GM18519 (cell line): Measurements from ENCODE around the gene OPCML.

Experiments used
- ATAC-seq: cut with Tn5 transposase; IDR thresholded peaks from one replicate; pipeline ENCODE4 v1.9.1; 2021; ENCODE audit warnings: mild to moderate bottlenecking, moderate library complexity; ENCODE audit not compliant: unreplicated experiment, low FRiP score

OPCML gene

DNA sequence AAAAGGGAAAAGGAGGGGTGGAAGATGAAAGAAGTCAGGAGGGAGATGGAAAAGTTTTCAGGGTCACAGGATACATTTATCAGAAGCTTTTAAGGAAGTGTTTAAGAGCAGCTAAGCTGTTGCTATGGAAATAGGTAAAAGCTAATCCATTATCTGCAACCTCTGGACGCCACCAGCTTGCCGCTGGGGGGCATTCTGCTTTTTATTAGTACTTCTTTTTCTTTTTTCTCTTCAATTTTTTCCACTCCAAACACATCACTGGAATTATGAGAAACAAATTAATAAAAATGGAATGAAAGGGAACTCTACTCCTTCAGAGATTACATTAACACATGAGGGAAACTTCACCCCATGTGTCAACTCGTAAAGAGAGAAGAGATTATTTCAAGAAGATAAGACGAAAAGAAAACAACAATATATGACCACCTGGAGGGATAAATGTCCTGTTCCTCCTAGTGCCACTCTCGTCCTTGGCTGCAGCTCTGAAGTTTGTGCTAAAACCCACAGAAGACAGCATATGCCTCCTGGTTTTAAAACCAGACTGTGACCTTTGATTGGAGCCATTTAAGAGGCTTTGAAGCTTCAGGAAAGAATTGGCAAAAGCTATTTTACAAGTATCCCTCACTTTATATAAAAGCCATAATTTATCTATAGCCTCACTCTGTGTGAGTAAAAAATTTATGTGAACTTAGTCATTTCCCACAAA, 972.8 kb downstream of the OPCML start:
- ATAC-seq = no peak

DNA sequence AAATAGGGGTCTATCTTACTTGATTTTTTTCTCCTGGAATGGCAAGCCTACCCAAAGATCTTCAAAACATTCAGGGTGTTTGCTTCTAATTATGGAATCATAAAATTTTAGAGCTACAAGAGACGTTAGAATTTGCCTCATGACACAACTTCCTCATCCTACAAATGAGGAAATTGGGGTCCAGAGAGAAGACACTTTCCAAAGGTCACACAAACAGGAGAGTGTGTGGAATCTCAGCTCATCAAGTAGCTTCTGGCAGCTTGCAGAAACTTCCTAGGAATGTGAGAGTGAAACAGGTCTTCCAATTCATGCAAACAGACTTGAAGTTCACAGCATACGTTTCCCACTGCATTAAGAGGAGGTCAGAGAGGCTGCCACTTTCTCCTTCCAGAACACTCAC, 976.0 kb downstream of the OPCML start:
- no peak for ATAC-seq

DNA sequence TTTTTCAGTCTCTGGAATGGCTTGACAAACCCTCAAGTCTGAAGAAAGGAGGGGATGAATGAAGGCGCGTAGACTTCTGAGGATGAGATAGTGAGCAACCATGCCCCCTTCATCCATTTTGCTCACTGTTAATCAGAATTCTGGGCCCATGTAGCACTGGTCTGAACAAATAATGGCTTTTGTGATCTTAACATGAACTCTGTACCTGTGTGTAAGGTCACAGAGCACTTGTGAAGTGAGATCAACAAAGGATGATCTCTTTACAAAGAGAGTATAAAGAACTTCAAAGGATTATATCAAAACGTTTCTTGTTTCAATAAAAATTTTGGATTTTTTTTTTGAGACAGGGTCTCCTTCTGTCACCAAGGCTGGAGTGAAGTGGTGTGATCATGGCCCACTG, 976.7 kb downstream of the OPCML start:
- ATAC-seq = no peak

DNA sequence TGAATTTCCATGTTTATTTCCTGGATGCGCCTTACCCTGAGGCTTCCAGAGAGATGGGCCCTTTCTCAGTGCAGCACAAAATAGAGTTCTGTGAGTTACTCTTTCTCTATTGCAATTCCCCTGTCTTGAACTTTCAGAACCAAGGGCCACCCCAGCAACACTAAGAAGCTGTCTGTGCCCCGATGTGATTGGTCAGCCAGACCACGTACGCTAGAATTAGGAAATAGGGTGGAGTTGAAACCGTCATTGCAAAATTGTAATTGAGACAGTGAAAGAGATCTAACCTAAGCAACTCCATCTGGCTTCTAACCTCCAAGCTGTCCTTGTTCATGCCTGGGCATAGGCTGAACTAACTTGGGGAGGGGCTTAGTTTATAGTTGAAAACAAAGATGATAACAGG, 981.3 kb downstream of the OPCML start:
- no peak for ATAC-seq

DNA sequence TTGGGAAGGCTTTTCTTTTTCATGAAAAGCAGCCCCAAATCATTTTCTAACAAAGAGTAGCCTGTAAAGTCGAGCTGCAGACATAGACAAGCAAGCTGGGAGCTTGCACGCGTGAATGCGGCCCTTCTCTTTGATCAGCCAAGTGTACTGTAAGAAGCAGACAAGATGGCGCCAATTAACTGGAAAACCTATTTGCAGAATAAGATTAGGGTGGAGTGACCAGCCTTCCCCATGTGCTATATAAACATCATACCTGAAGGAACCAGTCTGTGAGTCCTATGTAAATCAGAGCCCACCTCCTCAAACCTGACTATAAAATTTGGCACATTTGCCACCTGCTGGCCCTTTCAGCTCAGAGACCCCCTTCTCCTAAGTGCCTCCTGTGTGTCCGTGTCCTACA, 982.7 kb downstream of the OPCML start:
- no peak for ATAC-seq

DNA sequence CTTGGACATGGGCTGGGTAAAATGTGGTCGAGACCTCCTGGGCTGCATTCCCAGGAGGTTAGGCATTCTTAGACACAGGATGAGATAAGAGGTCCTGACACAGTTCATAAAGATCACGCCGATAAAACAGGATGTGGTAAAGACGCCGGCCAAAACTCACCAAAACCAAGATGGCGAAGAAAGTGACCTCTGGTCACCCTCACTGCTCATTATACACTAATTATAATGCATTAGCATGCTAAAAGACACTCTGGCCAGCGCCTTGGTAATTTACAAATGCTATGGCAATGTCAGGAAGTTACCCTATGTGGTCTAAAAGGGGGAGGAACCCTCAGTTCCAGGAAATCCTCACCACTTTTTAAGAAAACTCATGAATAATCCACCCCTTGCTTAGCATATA, 983.3 kb downstream of the OPCML start:
- no peak for ATAC-seq

DNA sequence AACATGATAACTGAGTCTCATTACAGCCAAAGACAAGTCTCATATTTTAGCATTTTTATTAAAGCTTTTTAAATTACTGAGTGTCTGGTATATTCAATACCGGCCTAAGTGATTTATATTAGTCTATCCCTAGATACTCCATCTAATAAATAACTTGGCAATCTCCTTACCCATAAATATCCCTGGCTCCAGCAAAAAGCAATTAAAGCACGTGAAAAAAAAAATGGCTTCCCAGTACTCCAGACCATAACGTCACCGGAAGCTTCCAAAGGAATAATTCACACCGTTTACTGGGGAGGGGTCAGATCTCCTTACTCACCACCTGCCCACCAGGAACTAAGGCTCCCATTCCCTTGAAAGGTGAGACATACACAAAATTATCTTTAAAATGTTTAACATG, 988.3 kb downstream of the OPCML start:
- no peak for ATAC-seq

DNA sequence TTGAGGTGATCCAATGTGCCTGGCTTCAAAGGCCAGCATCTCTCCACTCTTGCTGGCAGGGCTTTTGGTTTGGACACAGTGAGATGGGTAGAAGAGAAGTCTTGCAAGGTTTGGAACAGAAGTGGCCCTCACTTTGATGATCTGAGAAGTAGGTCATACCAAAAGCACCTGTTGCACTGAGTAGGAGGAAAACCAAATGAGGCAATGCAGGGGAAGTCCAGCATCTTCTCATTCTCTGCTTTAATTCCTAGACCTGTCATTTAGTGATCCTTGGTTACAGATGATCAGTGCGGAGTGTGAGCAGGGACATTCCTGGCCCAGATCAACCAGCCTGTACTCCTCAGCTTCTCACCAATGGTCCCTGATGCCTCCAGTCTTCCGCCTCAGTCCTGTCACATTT, 990.5 kb downstream of the OPCML start:
- no peak for ATAC-seq

DNA sequence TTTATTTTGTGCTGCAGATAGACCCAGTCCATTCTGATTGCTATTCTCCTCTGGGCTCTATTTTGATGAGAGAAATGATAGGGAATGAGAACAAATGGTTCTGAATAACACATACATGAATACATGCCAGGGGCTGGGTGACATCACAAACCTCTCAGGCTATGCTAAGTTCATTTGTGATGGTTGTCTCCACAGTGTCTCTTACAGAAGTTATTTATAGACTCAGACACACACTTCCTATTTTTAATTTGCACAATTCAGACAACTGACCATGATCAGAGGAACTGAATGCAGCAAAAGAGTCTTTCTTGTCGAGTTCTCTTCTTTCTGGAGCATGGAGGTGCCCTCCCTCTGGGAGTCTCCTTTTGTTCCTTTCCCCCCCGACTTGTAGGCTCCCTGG, 991.7 kb downstream of the OPCML start:
- ATAC-seq = no peak

DNA sequence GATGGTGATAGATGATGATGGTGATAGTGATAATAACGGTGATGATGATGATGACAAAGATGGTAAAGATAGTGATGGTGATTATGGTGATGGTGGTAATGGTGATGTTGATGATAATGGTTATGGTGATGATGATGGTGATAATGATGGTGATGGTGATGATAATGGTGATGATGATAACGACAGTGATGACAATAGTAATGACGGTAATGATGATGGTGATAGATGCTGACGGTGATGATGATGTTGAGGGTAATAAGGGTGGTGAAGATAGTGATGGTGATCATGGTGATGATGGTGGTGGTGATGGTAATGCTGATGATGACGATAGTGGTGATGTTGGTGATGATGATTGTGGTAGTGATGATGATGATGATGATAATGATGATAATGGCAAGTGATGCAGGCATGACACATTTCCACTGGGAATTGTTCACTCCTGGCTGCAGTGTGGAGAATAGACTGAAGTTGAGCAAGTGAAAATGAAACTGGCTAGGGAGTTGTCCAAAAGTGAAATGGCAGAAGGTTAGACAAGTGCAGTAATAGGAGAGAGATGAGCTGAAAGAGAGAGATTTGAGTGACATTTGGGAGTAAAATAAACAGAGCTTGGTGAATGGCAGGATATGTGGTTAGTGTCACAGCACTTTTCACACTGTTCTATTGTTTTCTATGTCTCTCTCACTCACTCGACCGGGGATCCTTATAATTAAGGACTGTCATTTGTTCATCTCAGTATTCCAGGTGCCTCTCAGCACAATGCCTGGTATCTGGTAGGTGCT, 992.5 kb downstream of the OPCML start:
- ATAC-seq = no peak

DNA sequence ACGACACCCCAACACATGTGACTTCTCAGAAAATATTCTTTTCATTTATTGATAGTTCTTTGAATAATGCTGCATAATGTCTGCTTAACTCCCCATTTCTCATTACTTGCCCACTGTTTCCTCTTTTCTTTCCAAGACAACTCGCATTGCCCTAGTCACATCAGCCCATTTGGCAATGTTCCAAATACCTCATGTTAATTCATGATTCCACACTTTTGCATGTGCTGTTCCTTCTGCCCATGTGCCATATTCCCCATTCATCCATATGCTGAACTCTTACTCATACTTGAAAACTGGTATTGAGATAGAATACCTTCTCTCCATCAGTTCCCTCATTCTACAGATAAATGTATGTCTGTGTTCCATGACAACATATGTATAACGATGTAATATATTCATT, 993.7 kb downstream of the OPCML start:
- ATAC-seq = no peak

DNA sequence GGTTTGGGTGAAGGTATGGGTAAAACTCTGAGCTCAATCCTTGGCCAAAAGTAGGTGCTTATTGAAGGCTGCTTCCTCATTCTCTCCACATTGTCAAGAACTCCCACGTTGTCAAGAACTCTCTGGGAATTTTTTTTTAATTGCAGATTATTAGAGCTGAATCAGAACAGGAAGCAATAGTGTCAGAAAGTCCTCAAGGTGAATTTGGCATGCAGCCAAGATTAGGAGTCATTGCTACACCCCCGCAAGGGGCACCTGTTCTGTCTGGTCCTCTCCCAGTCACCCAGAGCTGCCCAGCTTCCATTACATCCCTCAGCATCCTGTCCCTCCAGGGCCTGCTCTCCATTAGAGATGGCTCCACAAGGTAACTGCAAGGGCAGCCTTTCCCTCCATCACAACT, 996.5 kb downstream of the OPCML start:
- ATAC-seq = no peak

DNA sequence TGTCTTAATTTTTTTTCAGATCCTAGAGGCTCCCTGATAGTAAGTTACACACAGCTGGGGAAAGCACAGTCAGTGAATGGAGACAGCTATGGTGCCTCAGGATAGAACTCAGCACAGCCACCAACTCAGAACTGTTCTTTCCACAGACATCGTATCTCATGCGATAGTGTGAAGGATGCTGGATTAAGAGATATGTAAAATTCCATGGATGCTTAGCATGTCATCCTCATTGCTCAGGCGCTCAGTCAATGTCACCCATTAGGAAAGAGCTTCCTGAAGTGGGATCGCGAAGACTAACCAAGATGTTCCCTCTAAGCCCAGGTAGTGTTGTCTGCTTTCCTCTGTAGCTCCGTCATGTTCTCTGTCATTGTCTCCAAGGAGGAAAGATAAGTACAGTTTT, 1000.4 kb downstream of the OPCML start:
- no peak for ATAC-seq

DNA sequence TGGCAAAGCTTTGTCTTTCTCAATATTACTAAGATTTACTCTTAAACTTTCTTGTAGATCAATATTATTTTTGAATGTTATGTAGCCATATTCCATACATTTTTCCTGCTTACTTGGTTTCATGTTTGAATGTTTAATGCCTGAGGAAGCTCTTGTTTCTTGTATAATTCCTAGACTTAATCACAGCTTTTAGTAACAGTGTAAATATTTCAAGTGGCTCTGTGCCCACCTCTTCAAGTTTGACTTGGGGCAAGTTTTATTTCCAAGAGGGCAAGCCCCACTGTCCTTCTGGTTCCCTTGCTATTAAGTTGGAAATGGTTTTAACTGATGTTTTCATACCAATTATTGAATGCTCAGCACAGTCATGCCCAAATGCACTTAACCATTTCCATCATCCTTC, 1004.1 kb downstream of the OPCML start:
- no peak for ATAC-seq

DNA sequence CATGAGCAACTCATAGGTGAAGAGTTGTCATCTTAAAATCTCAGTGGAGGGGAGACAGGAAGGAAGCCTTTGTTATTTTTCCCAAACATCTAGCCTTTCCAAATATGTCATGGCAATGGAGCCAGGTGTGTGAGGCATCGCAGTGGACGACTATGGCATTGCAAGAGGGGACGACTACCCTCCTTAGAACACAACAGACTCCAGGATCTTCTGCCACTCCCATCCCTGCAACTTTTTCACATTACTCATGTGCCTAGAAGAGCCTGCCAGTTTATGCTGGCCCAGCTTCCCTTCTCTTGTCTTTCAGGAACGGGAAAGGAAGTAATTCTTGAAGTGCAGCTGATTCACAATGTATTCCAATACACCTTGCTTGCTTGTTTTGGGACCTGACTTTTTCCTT, 1008.4 kb downstream of the OPCML start:
- no peak for ATAC-seq

DNA sequence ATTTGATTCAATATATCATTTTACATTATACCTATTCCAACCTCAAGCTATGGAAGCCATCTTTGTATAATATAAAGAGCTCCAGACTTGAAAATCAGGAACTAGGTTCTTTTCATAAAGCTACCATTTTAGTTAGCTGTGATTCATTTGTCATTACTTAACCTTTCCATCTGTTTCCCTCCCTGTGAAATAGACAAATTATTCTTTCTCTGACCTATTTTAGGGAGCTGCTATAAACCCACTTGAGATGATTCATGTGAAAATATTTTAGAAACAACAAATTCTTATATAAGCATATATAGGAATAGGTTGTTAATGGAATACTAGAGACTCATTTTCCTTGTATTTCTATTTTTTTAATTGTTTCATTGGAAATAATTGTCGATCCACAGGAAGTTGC, 1012.1 kb downstream of the OPCML start:
- no peak for ATAC-seq

DNA sequence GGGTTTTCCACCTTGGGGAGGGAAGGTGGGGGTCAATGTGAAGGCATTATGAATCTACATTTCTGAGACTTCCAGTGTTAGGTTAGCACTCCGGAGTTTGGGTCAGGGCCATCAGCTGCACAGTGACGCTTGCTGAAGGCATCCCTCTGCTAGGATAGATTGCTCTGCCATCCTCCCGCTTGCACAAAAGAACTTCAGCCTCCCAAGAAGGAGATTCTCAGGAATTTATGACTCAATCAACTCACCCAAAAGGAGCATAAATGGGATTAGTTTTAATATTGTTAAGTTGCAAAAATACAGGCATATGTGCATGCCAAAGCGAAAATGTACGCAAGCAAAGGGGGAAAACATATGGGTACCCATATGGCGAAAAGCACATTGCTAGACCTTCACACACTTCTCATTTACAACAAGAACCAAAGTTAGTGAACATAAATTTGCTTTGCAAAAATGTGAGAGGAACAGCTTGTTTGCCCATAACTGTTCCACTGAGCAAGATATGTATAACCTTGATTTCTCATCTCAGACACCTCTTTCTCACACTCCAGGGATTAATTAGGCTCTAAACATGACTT, 1013.0 kb downstream of the OPCML start:
- no peak for ATAC-seq

DNA sequence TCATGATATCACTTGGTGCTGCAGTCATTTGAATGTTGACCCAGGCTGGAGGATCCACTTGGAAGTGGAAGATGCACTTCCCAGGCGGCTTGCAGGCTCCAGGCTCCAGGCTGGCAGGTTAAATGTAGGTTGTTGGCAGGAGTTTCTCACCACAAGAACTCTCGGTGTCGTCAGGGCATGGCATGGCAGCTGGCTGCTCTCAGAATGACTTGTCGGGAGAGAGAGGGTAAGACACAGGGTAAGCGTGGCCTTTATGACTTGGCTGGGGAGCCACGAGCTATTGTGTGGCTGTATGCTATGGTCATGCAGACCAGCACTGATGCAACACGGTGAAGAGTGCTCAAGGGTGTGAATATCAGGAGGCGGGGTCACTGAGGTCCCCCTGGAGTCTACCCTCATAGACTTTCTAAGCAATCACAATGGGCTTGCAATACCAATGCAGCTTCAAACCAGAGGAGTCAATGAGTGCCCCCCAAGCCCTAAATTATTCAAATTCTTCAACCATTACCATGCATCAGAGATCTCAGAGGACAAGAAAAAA, 1027.7 kb downstream of the OPCML start:
- ATAC-seq = no peak

DNA sequence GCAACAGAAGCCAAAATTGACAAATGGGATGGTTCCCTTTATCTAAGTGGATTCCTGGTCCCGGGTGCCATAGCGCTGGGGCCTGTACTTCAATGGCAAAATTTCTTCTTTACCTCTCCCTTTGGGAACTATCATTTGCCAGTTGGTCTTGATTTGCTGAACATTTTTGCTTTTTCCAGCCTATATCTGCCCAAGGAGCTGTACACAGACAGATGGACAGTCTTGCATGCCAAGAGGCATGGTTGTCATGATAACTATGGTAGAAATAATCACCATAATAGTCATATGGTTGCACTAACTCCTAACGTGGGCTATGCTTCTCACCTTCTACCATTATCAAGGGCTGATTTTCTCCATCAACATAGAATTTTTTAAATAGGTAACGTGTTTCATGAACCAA, 1030.9 kb downstream of the OPCML start:
- no peak for ATAC-seq

DNA sequence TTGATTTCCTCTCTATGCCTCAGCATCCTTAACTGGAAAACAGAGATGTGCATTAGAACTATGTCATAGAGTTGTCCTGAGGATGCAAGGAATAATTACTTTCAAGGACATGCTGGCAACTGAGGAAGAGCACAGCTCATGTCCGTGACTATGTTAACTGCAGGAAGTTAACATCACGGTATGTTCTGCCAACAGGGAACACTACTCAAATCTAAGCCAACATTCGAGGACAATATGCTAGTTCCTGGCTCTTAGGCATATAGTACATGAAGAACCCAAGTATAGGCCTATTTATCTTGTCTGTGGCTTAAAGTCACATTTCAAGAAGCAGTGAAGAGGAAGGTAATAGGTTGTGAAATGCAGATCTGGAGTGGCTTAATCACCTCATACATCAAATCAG, 1032.6 kb downstream of the OPCML start:
- ATAC-seq = no peak

DNA sequence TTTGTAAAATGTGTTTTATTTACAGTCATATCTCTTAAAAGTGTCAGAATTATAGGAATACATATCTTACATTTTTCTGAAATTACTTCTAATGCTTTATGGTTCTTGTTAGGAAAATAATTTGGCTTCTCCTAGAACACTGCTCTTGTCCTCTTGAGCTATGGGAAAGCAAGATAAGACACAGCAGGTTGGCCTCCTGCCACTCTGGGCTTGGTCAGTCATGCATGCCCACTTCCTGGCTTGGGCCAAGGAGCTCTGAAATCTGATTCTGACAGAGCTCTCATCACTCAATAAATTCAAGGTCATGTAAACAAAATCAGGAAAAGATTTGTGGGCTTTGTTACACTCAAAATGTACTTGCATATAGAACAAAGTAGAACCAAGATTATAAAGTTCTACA, 1036.0 kb downstream of the OPCML start:
- no peak for ATAC-seq

DNA sequence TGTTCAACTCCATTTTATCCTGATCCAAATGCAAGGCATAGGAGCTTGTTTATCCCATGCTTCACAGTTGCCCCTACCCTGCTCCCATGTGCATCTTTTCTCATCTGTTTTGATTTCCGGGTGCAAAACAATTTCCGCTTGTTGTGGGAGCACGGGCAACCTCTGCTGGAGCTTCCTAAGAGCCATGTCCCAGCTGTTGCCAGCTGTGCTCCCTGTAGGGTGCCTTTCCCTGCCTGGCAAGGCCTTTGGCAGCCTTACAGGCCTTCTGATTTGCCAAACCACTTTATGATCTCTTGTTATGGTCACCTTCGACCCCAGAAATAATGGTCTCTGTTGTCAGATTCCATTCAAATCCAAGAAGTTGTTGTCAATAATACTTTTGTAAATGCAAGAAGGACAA, 1038.5 kb downstream of the OPCML start:
- ATAC-seq = no peak
